Neural cell (in vitro differentiated cells): ENCODE data around the gene ISCA2.

Experiments used
- CTCF ChIP-seq: fragments of 450-650 bp; IDR thresholded peaks from 2 replicates; pipeline ENCODE4 v1.5.1; 2014; ENCODE audit warnings: antibody characterized with exemption, mild to moderate bottlenecking, moderate library complexity; ENCODE audit not compliant: poor library complexity, severe bottlenecking
- POLR2AphosphoS5 ChIP-seq: IDR thresholded peaks from 2 replicates; pipeline ENCODE4 v1.6.1; 2012
- REST ChIP-seq: IDR thresholded peaks from 2 replicates; pipeline ENCODE4 v1.6.1; 2012; ENCODE audit warnings: borderline replicate concordance

DNA sequence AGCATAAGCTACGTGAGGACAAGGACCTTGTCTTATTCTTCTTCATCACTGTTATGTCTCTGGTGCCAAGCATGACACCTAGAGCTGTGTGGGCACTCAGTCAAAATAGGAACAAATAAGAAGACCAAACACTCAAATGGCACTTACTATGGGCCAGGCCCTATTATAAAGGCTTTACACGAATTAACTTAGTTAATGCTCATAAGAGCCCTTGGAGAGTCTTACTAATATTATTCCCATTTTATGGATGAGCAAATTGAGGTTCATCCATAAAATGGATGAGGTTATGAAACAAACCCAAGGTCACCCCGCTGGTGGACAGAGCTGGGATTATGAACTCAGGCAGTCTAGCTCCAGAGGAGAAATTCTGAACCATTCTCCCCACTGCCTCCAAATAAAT, 47.7 kb downstream of the ISCA2 start:
- TF ChIP-seq POLR2AphosphoS5 (no peak), REST (no peak), CTCF (no peak)
